Thyroid gland (tissue), 4 donors: Measurements from ENCODE around the gene CALD1. TPM values are rescaled to one million over a fixed set of nuclear protein-coding genes. Genes with fewer than 3 reads are reported as not detected.
A peak's percentile ranks its signal among the peaks of the same experiment; 100 is the strongest.

Experiments
- DNase-seq, 2 donors: peaks; one replicate each; pipeline ENCODE4 v3.0.0-alpha.2; 2019
- H3K27ac ChIP-seq, 3 donors: fragments of 200-600 bp; sonication (generic); 1 replicate in 2 of 3; 2 replicates in 1 of 3; pipeline ENCODE4 v1.5.1; 2016 to 2019; ENCODE audit warnings: mild to moderate bottlenecking in 1 of 3, moderate library complexity in 1 of 3
- H3K27me3 ChIP-seq: fragments of 200-600 bp; sonication (generic); one replicate; pipeline ENCODE4 v1.5.1; 2019
- H3K36me3 ChIP-seq, 2 donors: fragments of 200-600 bp; sonication (generic); one replicate each; pipeline ENCODE4 v1.5.1; 2016 to 2019
- H3K4me1 ChIP-seq, 2 donors: fragments of 200-600 bp; sonication (generic); one replicate each; pipeline ENCODE4 v1.5.1; 2017 to 2019
- H3K4me3 ChIP-seq, 3 donors: fragments of 200-600 bp; sonication (generic); replicated peaks in 1 of 3; 1 replicate in 2 of 3; 2 replicates in 1 of 3; pipeline ENCODE4 v1.5.1; 2016; ENCODE audit warnings: mild to moderate bottlenecking in 1 of 3
- H3K9me3 ChIP-seq: fragments of 200-600 bp; sonication (generic); one replicate; pipeline ENCODE4 v1.5.1; 2017
- CTCF ChIP-seq, 6 experiments: fragments of 200-600 bp in 3 of 6; fragments of 450-650 bp in 3 of 6; sonication (generic) in 3 of 6; IDR thresholded peaks; one replicate each; pipeline ENCODE4 v1.5.1; 2016 to 2019; ENCODE audit warnings: antibody characterized with exemption in 6 of 6, mild to moderate bottlenecking in 2 of 6, inconsistent platforms in 1 of 6, moderate library complexity in 1 of 6
- POLR2A ChIP-seq, 2 donors: fragments of 450-650 bp; IDR thresholded peaks; one replicate each; pipeline ENCODE4 v1.6.1; 2017; ENCODE audit warnings: antibody characterized with exemption in 2 of 2, mild to moderate bottlenecking in 2 of 2, moderate library complexity in 1 of 2
- whole genome bisulfite sequencing, 2 donors: methylation state at CpG; one replicate each; pipeline ENCODE4 v1.1.5; 2017; 5-methylcytosine and 5-hydroxymethylcytosine counted together
- intact Hi-C: fragments of 100-400 bp; cut with DNase I; formaldehyde crosslinking; loops from one replicate; pipeline ENCODE4 v1.15.1; 2023
- total RNA-seq, 4 donors: library from RNA; depleted of rRNA; stranded (reverse); fragments of >200 nt; gene quantifications; one replicate each; pipeline ENCODE4 v1.2.3, GENCODE V29; 2016

Gene CALD1
- total RNA-seq, 4 donors from 2014 or later, result 141 to 223 (median 169) TPM

DNA sequence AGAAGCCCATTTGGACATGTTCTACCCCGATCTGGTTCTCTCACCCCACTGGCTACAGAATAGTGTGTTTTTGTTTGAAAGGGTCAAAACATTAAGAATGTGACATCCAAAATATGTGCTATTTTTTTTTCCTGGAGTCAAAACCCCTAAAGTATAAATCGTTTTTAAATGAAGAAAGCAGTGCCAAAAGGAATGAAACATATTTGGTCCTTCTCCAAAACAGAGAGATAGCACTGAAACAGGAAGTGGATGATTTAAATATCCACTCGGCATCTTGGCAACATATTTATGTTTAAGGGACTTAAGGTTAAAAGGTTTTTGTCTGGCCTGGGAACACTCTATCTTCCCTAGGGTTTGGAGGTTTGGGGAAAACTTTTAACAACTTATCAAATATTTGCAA lies 32.3 kb downstream of the CALD1 start:
- Histone ChIP-seq H3K4me3 (no peak overlapping the region), H3K27me3 (no peaks in the 10 kb centered on the region)
- 38 to 66% methylated on average over 3 of the region's 3 CpGs for WGBS, 2 donors

DNA sequence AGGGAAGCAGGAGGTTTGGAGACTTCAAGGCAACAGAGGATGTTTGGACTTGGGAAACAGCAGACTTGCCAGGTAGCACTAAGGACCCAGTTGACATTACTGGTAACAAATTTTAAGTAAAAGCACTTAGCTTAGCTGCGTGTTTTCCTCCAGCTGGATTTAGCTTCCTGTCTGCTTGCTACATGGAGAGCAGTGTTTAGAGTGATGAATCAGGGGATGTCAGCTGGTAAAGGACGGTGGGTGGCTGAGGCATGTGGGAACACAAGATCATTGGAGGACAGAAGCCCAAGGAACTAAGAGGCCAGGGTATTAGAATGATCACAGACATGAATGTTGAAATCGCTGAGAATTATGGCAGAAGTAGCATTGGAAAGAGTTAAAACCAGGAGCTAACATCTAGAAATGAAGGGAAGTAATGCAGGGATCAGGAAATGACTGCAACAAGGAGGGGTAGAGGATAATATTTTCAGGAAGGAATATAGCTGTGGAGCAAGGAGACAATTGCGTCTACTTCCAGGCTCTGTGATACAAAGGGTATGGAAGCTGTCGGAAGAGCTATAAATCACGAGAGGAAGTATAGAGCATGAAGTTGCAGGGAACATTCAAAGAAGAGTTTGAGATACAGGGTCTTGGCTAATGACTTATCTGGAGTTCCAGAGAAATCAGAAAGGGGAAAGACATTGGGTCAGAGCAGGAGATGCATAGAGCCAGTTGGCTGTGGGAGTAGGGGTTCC lies 34.4 kb downstream of the CALD1 start:
- WGBS, 2 donors, result 78 to 81% methylated on average over 6 of the region's 6 CpGs
- H3K4me1 ChIP-seq, result peaks cover 0 to 8% of the 10 kb centered on the region in 2 donors

More for the DNA sequence above, 32.3 kb downstream of the CALD1 start:
- H3K4me1 ChIP-seq, result peaks cover 0 to 8% of the 10 kb centered on the region in 2 donors
- H3K36me3 ChIP-seq, result no peaks in the 10 kb centered on the region
- no peaks in the 10 kb centered on the region for H3K9me3 ChIP-seq
- no peak for DNase-seq
- peak overlapping the region in 1 of 3 donors; percentile 26 for H3K27ac ChIP-seq
- intact Hi-C loops, result no loop called here
- TF ChIP-seq POLR2A (IDR thresholded peaks at IDR 0.05) (no peak), CTCF (IDR thresholded peaks at IDR 0.05) (no peak)

DNA sequence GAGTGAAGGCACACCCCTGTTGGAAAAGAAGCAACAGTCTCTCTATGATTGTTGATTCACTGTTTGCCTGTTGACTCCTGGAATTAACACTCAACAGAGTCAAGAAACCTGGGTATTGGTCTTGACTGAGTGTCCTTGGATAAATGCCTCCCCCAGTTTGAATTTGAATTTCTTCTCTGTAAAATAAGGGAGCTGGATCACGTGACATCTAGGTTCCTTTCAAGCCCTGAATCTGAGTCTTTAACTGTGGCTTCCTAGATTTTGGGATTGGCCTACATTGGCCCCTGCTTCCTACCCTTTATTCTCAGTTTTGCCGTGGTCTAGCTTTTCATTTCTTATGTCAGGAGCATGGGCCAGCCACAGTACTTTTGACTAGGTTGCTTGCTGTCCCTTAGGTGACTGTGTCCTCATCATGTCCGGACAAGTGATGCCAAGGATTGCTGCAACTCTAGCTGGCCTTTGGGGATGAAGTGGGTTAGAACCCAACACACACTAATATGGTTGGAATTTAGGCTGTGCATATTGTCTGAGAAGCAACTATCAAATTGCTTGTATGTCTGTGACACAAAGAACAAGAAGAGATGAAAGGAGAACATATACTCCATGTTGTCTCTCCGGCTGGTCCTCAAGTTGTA lies 35.4 kb downstream of the CALD1 start:
- Histone ChIP-seq H3K4me3 (no peak overlapping the region), H3K27me3 (no peaks in the 10 kb centered on the region), H3K4me1 (peaks cover 0 to 8% of the 10 kb centered on the region in 2 donors), H3K27ac (no peak overlapping the region), H3K36me3 (no peaks in the 10 kb centered on the region), H3K9me3 (no peaks in the 10 kb centered on the region)
- intact Hi-C loops, result no loop called here
- DNase-seq, result no peak
- no peak for TF ChIP-seq POLR2A (IDR thresholded peaks at IDR 0.05)
- no peak for TF ChIP-seq CTCF (IDR thresholded peaks at IDR 0.05)
- 84 to 93% methylated on average over 4 of the region's 4 CpGs for WGBS, 2 donors

More for the DNA sequence above, 34.4 kb downstream of the CALD1 start:
- DNase-seq, result no peak
- Histone ChIP-seq H3K9me3 (no peaks in the 10 kb centered on the region), H3K4me3 (no peak overlapping the region), H3K27me3 (no peaks in the 10 kb centered on the region), H3K36me3 (no peaks in the 10 kb centered on the region), H3K27ac (no peak overlapping the region)
- TF ChIP-seq POLR2A (IDR thresholded peaks at IDR 0.05), result no peak
- no peak for TF ChIP-seq CTCF (IDR thresholded peaks at IDR 0.05)
- intact Hi-C loops, result no loop called here

GRCh38 chr7:134818613-134819345 lies 39.3 kb downstream of the CALD1 start:
- Histone ChIP-seq H3K4me3 (no peak overlapping the region), H3K27ac (no peak overlapping the region), H3K27me3 (no peaks in the 10 kb centered on the region), H3K9me3 (no peaks in the 10 kb centered on the region), H3K36me3 (no peaks in the 10 kb centered on the region), H3K4me1 (no peaks in the 10 kb centered on the region)
- 93 to 96% methylated on average over 9 of the region's 9 CpGs for WGBS, 2 donors
- TF ChIP-seq POLR2A (IDR thresholded peaks at IDR 0.05) (no peak), CTCF (IDR thresholded peaks at IDR 0.05) (no peak)
- intact Hi-C loops, result no loop called here
- DNase-seq, result no peak
